ENCODE measurements around the gene HPCAL1.
A peak's percentile ranks its signal among the peaks of the same experiment; 100 is the strongest.
"Not testable (repeated sequence)": the region's sequence is repeated elsewhere in the genome, so short reads cannot be mapped to it uniquely, and the experiment has no call there.

Gene HPCAL1

GRCh38 chr2:10431797-10432196, 129.1 kb downstream of the HPCAL1 start:
- DNase-seq: no peak

GRCh38 chr2:10432311-10433181, 129.8 kb downstream of the HPCAL1 start:
- DNase-seq: no peak

DNA sequence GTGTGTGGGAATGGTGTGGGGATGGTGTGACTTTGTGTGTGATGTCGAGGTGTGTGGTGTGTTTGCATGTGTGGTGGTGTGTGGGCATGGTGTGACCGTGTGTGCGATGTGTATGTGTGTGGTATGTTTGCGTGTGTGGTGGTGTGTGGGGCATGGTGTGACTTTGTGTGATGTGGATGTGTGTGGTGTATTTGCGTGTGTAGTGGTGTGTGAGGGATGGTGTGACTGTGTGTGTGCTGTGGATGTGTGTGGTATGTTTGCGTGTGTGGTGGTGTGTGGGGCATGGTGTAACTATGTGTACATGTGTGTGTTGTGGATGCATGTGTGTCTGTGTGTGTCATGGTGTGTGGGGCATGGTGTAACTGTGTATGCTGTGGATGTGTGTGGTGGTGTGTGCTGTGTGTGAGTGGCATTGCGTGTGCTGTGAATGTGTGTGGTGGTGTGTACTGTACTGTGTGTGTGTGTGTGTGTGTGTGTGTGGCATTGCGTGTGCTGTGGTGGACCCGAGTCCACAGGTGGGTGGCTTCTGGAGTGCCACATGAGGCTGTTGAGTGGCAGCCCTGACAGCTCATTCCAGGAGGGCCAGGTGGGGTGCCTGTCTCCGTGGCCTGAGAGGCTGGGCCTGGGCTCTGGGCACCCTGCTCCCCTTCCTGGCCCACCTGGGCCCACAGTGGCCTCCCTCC, 130.7 kb downstream of the HPCAL1 start:
- no peak for DNase-seq

DNA sequence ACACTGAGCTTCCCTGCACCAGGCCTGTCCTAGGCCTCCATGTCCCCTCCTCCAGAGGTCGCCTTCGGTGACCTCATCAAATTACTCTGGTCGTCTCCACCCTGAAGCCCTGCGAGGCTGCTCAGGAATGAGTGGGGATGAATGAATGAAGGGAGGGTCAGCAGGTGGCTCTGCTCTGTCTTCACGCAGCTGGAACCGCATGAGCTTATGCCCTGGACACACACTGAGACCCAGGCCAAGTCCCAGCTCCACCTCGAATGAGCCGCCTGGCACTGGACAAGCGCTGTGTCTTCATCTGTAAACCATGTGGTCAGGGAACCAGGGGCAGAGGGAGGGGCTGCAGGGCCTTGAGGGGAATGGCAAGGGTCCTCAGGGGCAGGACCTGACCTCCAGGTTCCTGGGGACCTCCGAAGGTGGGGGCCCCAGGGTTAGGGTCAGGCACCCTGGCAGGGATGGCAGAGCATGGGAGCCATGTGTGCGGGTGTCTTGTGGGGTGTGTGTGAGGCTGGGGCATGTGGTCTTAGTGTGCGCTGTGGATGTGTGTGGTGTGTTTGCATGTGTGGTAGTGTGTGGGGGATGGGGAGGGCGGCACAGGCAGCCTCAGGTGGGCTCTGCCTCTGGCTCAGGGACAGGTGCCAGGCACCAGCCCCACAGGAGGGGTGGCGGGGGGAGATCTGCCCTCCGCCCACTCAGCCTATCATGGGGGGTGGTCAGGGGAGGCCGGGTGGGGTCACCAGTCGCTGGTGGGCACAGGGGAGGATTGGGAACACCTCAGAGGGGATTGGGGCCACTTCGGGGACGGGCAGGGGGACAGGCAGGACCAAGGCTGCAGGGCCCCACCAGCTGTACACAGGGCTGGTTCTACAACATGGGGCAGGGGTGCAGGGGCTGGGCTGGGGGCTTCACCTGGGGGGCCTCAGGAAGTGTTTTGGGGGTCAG, 131.5 kb downstream of the HPCAL1 start:
- DNase-seq: no peak

DNA sequence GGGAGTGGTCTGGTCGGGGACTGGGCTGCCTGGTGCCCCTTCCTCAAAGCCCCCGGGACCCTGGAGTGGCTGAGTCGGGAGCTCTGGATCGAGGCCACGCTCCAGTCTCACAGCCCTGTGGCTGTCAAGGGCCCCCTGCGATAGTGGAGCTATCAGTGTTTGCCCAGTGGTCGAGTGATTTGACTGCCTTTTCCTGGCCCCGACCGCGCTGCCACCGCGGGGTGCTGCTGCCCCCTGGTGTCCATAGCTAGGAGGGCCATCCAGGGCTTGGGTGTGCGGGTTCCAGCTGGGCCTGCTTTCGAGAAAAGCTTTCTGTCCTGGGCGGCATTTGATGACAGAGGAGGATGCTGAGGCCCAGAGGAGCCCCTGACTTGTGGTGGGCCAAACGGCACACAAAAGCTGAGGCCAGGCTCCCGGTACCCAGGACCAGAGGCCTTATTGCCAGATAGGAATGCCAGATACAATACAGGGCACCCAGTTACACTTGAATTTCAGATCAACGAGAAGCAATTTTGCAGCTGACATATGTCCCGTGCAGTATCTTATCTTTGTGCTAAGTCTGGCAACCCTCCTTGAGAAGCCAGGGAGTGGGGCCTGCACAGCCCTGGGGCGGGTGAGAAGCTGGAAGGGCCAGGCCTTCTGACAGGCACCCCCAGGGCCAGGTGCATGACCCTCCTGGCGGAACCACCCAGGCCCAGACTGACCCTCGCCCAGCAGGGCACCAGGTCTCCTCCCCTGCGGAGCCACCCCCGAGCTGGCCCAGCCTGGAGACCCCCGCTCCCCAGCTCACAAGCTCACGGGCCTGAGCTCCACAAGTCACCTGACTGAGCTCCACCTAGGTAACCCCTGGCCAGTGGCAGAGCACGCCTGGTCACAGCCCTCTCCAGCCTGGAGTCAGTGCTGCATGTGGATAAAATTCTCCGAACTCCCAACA, 132.4 kb downstream of the HPCAL1 start:
- no peak for DNase-seq

GRCh38 chr2:10435820-10436204, 133.1 kb downstream of the HPCAL1 start:
- no peak for DNase-seq

DNA sequence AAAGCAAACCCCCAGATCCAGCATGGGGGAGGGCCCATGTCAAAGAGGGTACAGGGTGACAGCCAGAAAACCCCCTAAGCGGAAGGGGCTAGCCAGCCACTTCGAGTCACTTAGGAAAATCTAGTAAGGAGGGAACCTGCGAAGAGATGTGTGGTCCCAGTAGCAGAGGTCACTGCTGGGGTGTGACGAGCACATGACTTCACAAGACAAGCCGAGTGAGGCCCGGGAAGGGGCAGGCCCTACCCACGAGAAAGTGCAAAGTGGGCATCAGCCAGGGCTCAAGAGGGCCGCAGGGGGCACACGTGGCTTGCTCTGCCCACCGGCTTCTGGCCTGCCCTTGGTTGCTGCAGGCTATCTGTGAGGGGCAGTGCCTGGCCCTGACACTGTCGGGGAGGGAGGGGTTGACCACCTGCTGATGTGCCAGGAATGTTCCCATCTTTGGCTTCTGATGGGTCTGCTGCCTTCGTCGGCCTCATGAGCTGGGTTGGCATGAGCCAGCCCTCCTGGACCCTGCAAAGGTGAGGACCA, 133.9 kb downstream of the HPCAL1 start:
- no peak for DNase-seq

DNA sequence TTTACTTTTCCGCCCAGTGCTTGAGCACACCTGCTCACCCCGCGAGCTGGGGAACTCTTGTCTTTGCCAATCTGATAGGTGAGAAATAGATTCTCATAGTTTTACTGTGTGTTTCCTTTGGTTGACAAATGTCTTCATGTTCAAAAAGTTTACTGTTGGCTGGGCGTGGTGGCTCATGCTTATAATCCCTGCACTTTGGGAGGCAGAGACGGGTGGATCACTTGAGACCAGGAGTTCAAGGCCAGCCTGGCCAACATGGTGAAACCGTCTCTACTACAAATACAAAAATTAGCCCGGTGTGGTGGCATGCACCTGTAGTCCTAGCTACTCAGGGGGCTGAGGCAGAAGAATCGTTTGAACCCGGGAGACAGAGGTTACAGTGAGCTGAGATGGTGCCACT, 135.1 kb downstream of the HPCAL1 start:
- no peak for DNase-seq

DNA sequence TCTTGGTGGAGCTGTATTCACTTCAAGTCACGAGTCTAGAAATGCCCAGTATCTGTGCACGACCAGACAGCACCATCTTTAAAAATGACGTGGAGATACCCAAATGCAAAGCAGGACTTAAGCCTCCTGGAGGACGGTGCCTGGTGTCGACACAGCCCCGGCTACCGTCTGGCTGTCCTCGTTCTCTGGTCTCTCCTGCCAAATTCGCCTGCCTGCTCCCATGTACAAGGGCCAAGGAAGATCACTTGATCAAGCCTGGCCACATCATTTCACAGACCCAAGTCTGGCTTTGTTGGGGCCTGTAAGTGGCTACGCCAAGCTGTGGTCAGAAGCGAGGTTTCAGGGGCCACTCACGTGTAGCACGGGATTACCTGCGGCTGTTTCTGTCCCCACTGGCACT, 136.0 kb downstream of the HPCAL1 start:
- no peak for DNase-seq

DNA sequence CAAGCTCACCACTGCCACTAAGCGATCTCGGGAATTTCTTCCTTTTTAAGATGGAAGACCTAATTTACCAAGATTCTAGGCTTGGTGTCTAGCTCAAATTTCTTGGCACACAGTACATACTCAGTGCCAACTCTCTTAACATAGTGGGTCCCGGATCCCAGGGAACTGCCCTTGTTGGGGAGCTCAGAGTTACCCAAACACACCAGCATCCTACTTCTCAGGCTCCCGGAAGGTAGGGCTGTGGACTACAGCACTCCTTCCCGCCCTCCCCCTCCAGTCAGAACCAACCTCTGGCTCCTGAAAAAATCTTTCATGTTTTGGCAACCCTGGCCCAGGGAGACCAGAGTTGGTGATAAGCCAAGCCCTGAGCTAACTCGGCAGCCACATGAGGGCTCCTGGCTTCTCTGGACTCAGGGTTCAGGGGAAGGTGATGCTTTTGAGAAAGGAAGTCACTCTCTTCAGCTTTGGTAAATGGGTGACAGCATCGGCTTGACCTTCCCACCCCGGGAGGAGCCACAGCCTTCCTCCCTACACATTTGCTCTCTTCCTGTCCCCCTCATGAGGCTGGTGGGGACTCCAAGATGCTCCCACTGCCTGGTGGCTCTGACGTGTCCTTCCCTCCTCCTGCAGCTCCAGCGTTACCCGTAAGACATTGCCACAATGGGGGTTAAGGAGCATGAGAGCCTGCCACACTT, 136.6 kb downstream of the HPCAL1 start:
- DNase-seq: no peak

GRCh38 chr2:10439971-10440370, 137.3 kb downstream of the HPCAL1 start:
- DNase-seq: no peak

- DNase-seq: no peak
Measured at GRCh38 chr2:10440736-10441135, 138.0 kb downstream of the HPCAL1 start.

DNA sequence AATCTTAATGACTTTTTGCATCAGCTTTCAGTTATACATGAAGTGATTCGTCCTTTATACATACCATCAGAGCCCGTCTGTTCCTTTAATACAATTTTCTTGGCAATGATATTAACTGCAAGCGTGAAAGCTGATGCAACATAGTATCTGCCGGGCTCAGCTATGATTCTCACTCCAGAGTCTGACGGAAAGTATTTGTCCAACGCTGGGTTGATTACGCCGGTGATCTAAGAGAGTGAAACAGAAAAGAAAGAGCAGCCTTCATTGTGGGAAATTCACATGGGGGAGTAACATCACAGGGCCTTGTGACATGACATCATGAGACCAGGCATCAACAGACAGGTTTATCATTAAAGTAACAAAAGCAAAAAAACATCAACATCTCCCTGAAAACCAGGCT, 139.2 kb downstream of the HPCAL1 start:
- no peak for DNase-seq

GRCh38 chr2:10442469-10443126, 139.9 kb downstream of the HPCAL1 start:
- not testable (repeated sequence) for DNase-seq

DNA sequence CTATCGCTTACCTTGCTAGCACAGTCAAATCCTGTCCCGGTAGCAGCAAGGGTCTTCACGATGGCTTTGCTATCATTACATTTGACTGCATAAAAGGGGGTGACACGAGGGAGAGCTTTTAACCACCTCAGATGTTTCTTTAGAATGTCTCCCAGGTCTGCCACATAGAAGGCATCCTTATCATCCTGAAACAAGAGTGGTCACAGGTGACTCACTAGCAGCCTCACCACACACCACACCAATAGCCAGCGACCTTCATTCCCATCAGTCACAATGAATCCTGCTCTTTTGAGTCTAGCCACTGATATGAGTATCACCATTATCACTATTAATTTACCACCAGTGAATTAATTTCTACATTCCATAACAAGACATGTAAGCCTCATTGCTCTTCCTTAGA, 141.8 kb downstream of the HPCAL1 start:
- DNase-seq: no peak

DNA sequence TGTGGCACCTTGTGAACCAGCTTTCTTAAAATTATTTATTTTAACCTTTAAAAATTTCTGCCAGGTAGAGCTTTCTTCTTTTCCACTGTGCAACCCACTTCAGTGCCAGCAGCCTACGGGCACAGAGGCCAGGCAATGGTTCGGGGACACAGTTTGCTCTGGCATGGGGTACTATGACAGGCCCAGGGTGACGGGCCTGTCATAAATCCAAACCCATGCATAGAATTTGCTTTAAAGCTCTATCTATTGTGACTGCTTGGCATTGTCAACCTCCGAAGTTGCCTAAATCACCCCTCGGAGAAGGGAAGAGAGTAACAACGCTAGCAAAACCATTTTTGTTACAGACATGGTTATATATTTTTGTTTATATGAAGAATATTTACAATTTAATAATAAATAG, 143.9 kb downstream of the HPCAL1 start:
- no peak for DNase-seq

GRCh38 chr2:10447300-10447894, 144.7 kb downstream of the HPCAL1 start:
- DNase-seq: no peak

DNA sequence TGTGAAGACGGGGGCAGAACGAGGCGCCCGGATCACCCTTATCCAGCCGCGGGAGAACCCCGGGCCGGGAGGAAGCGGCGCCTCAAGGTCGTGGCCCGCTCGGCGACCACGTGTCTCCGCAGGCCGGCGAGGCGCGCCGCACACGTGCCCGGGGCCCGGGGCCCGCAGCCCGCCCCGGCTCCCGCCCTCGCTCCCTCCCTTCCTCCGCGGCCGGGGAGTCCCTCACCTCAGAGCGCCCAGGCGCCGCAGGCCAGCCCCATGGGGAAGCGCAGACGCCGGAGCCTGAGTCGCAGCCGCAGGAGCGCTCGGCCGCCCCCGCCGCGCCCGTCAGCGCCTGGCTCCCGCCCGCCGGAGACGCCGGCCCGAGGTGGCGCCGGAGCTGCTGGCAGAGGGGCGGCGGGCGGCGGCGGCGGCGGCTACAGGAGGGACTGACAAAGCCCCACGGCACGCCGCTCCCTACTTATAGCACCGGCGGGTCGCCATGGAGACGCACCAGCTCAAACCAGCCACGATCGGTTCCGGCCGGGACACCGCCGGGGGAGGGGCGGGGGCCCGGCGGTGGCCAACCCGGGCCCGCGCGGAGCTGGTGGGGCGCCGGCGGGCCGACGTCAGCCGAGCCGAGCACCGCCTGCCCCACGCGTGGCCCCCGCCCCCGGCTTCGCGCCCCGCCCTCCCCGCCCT, 145.3 kb downstream of the HPCAL1 start, which contains the start of gene ODC1:
Gene ODC1, minus strand, starts transcription at position 433 of the 681 bp plus-strand sequence. CDS start 3,295 bp downstream, outside the sequence.
- DNase-seq: peak; percentile 76

Data from NCI-H2081 treated with DMSO at 0.1 percent for 48 hours (cell line).